ENCODE data around the gene MMEL1.
"Not testable (repeated sequence)": the region's sequence is repeated elsewhere in the genome, so short reads cannot be mapped to it uniquely, and the experiment has no call there.

DNA sequence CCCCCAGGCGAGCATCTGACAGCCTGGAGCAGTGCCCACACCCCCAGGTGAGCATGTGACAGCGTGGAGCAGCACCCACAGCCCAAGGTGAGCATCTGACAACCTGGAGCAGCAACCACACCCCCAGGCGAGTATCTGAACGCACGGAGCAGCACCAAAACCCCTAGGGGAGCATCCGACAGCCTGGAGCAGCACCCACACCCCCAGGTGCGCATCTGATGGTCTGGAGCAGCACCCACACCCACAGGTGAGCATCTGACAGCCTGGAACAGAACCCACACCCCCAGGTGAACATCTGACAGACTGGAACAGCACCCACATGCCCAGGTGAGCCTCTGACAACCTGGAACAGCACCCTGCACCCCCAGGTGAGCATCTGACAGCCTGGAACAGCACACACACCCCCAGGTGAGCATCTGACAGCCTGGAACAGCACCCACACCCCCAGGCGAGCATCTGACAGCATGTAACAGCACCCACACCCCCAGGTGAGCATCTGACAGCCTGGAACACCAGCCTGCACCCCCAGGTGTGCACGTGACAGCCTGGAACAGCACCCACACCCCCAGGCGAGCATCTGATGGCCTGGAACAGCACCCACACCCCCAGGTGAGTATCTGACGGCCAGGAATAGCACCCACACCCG lies 20.2 kb upstream of the MMEL1 start:
- TF ChIP-seq EP300, POLR2A (IDR thresholded peaks at IDR 0.05): not testable (repeated sequence)

All from sigmoid colon (tissue), 4 donors.